Body of pancreas (tissue), 4 donors: ENCODE measurements around the gene YOD1. TPM values are rescaled to one million over a fixed set of nuclear protein-coding genes. Genes with fewer than 3 reads are reported as not detected.

Experiments
- ATAC-seq: fragments of 150-250 bp; one replicate; pipeline ENCODE4 v1.9.1; 2016
- DNase-seq, 4 donors: peaks; one replicate each; pipeline ENCODE4 v3.0.0-alpha.2; 2019
- H3K27ac ChIP-seq, 4 donors: fragments of 200-600 bp; sonication (generic); 1 replicate in 3 of 4; 2 replicates in 1 of 4; pipeline versions ENCODE4 v1.5.1 to v1.6.1; 2016 to 2019; ENCODE audit warnings: mild to moderate bottlenecking in 1 of 4, mixed read lengths in 1 of 4, moderate library complexity in 1 of 4
- H3K27me3 ChIP-seq, 2 donors: fragments of 200-600 bp; sonication (generic); one replicate each; pipeline ENCODE4 v1.6.0; 2016; ENCODE audit warnings: mild to moderate bottlenecking in 1 of 2
- H3K36me3 ChIP-seq, 2 donors: fragments of 200-600 bp; sonication (generic); replicated peaks in 1 of 2; 2 replicates each; pipeline ENCODE4 v1.5.1; 2016; ENCODE audit warnings: low read depth in 2 of 2; ENCODE audit not compliant: insufficient read depth in 1 of 2
- H3K4me1 ChIP-seq: fragments of 200-600 bp; sonication (generic); one replicate; pipeline ENCODE4 v1.6.0; 2016
- H3K4me3 ChIP-seq, 2 donors: fragments of 200-600 bp; sonication (generic); 1 replicate in 1 of 2; 2 replicates in 1 of 2; pipeline ENCODE4 v1.5.1; 2016 to 2019
- H3K9me3 ChIP-seq, 3 donors: fragments of 200-600 bp; sonication (generic); 1 replicate in 2 of 3; 2 replicates in 1 of 3; pipeline ENCODE4 v1.5.1; 2016
- CTCF ChIP-seq, 7 experiments: fragments of 450-650 bp in 4 of 7; fragments of 200-600 bp in 3 of 7; sonication (generic) in 3 of 7; IDR thresholded peaks; one replicate each; pipeline ENCODE4 v1.5.1; 2016 to 2019; ENCODE audit warnings: antibody characterized with exemption in 7 of 7
- POLR2A ChIP-seq, 3 donors: fragments of 450-650 bp; IDR thresholded peaks; one replicate each; pipeline ENCODE4 v1.6.1; 2016; ENCODE audit warnings: antibody characterized with exemption in 3 of 3, mild to moderate bottlenecking in 2 of 3
- WGBS, 2 donors: methylation state at CpG; one replicate each; pipeline ENCODE4 v1.1.5; 2017; 5-methylcytosine and 5-hydroxymethylcytosine counted together
- intact Hi-C: fragments of 100-400 bp; cut with DNase I; formaldehyde crosslinking; loops from one replicate; pipeline ENCODE4 v1.15.1; 2023
- total RNA-seq, 2 donors: library from RNA; depleted of rRNA; stranded (reverse); fragments of >200 nt; gene quantifications; one replicate each; pipeline ENCODE4 v1.1.0, GENCODE V29; 2016

The YOD1 gene
- total RNA-seq, 2 donors from 2014 or later, result 5.4 to 5.9 TPM

- no peaks in the 10 kb centered on the region for H3K9me3 ChIP-seq
- WGBS, 2 donors, result 42 to 53% methylated on average over 17 to 18 of the region's 18 CpGs
- intact Hi-C loops, result no loop called here
- TF ChIP-seq CTCF (IDR thresholded peaks at IDR 0.05) (no peak), POLR2A (IDR thresholded peaks at IDR 0.05) (no peak)
- H3K4me1 ChIP-seq, result peaks cover 87% of the 10 kb centered on the region
- ATAC-seq (no peak), DNase-seq (no peak)
- no peaks in the 10 kb centered on the region for H3K27me3 ChIP-seq
- peaks cover 0 to 4% of the 10 kb centered on the region in 2 donors for H3K36me3 ChIP-seq
- H3K4me3 ChIP-seq, result no peak overlapping the region
- peak overlapping the region; percentile 90 to 92 (median 90) for H3K27ac ChIP-seq
These were observed 26.5 kb downstream of the YOD1 start for GRCh38 chr1:207024202-207025145.

GRCh38 chr1:207022996-207023679 lies 27.9 kb downstream of the YOD1 start:
- no peak overlapping the region for H3K4me3 ChIP-seq
- TF ChIP-seq POLR2A (IDR thresholded peaks at IDR 0.05), result no peak
- no peak for TF ChIP-seq CTCF (IDR thresholded peaks at IDR 0.05)
- no peak for ATAC-seq
- WGBS, 2 donors, result 65 to 84% methylated on average over 6 to 8 of the region's 8 CpGs
- H3K4me1 ChIP-seq, result peaks cover 86% of the 10 kb centered on the region
- no peaks in the 10 kb centered on the region for H3K9me3 ChIP-seq
- H3K27ac ChIP-seq, result peak overlapping the region in 3 of 4 donors; percentile 38 to 92 (median 91)
- no peak for DNase-seq
- H3K36me3 ChIP-seq, result peaks cover 0 to 4% of the 10 kb centered on the region in 2 donors
- no peaks in the 10 kb centered on the region for H3K27me3 ChIP-seq
- intact Hi-C loops, result no loop called here

GRCh38 chr1:207021876-207022596 lies 29.0 kb downstream of the YOD1 start:
- intact Hi-C loops, result no loop called here
- no peak for TF ChIP-seq CTCF (IDR thresholded peaks at IDR 0.05)
- no peak for TF ChIP-seq POLR2A (IDR thresholded peaks at IDR 0.05)
- H3K4me3 ChIP-seq, result no peak overlapping the region
- H3K9me3 ChIP-seq, result no peaks in the 10 kb centered on the region
- peaks cover 0 to 4% of the 10 kb centered on the region in 2 donors for H3K36me3 ChIP-seq
- peaks cover 83% of the 10 kb centered on the region for H3K4me1 ChIP-seq
- DNase-seq, result no peak
- peak overlapping the region in 3 of 4 donors; percentile 19 to 42 (median 38) for H3K27ac ChIP-seq
- H3K27me3 ChIP-seq, result no peaks in the 10 kb centered on the region
- 79 to 86% methylated on average over 5 to 15 of the region's 15 CpGs for WGBS, 2 donors
- no peak for ATAC-seq

- TF ChIP-seq POLR2A (IDR thresholded peaks at IDR 0.05), result no peak
- TF ChIP-seq CTCF (IDR thresholded peaks at IDR 0.05), result no peak
- peak overlapping the region in 3 of 4 donors; percentile 19 to 42 (median 38) for H3K27ac ChIP-seq
These were observed 29.7 kb downstream of the YOD1 start for GRCh38 chr1:207021139-207021861.

More at GRCh38 chr1:207021139-207021861, 29.7 kb downstream of the YOD1 start:
- intact Hi-C loops, result no loop called here
- Histone ChIP-seq H3K27me3 (no peaks in the 10 kb centered on the region), H3K9me3 (no peaks in the 10 kb centered on the region), H3K4me3 (no peak overlapping the region), H3K4me1 (peaks cover 75% of the 10 kb centered on the region), H3K36me3 (peaks cover 0 to 4% of the 10 kb centered on the region in 2 donors)
- no peak for DNase-seq
- no peak for ATAC-seq
- WGBS, 2 donors, result 67 to 75% methylated on average over 7 to 8 of the region's 8 CpGs
